Measurements from ENCODE around the gene BYSL. TPM values are rescaled to one million over a fixed set of nuclear protein-coding genes. Genes with fewer than 3 reads are reported as not detected.

Gene BYSL
- total and polyA plus RNA-seq, 9 of the 15 experiments (the other 6 are each of a cell fraction or from before 2014, with no cell fraction given) = 22.2 to 92.3 (median 53.4) TPM

GRCh38 chr6:41937861-41938574, 16.7 kb downstream of the BYSL start (continued):
- TF ChIP-seq ZNF592 (IDR thresholded peaks at IDR 0.05) (peak; percentile 59), ETV6 (IDR thresholded peaks at IDR 0.05; ENCODE audit: borderline replicate concordance in 1 of 2, low read depth in 2 of 2, low read length in 1 of 2) (0 out of 4 replicates have a peak, but pooled peaks of 1 of the 2 experiments have one; percentile 48), ETV6 (CRISPR knock-in tag; IDR thresholded peaks at IDR 0.05; ENCODE audit: borderline replicate concordance) (no peak), RBFOX2 (IDR thresholded peaks at IDR 0.05; ENCODE audit: low read depth, low read length) (0 out of 2 replicates have a peak, but pooled peaks have one; percentile 10), RREB1 (CRISPR knock-in tag; IDR thresholded peaks at IDR 0.05) (no peak), FOSL1 (tag; conservative IDR thresholded peaks at IDR 0.05) (0 out of 2 replicates have a peak, but pooled peaks have one; percentile 10), HDAC1 (IDR thresholded peaks at IDR 0.05) (0 out of 4 replicates have a peak, but pooled peaks of 1 of the 2 experiments have one; percentile 22), MEF2A (IDR thresholded peaks at IDR 0.05; ENCODE audit: control insufficient read depth, low read depth, low read length) (no peak), ATF2 (CRISPR knock-in tag; IDR thresholded peaks at IDR 0.05) (no peak), ZZZ3 (IDR thresholded peaks at IDR 0.05) (no peak), TRIM24 (IDR thresholded peaks at IDR 0.05) (no peak), HCFC1 (IDR thresholded peaks at IDR 0.05; ENCODE audit: low read depth, low read length) (no peak), HMG20A (CRISPR knock-in tag; conservative IDR thresholded peaks at IDR 0.05) (no peak), ZNF57 (CRISPR knock-in tag; IDR thresholded peaks at IDR 0.05) (0 out of 2 replicates have a peak, but pooled peaks have one; percentile 5), POLR2H (tag; IDR thresholded peaks at IDR 0.05; ENCODE audit: low read depth) (no peak), ZNF551 (CRISPR knock-in tag; IDR thresholded peaks at IDR 0.05) (no peak), ZNF79 (CRISPR knock-in tag; IDR thresholded peaks at IDR 0.05; ENCODE audit: low read depth) (no peak)
